ENCODE results near the gene NTM.
A peak's percentile ranks its signal among the peaks of the same experiment; 100 is the strongest.

Gene NTM

DNA sequence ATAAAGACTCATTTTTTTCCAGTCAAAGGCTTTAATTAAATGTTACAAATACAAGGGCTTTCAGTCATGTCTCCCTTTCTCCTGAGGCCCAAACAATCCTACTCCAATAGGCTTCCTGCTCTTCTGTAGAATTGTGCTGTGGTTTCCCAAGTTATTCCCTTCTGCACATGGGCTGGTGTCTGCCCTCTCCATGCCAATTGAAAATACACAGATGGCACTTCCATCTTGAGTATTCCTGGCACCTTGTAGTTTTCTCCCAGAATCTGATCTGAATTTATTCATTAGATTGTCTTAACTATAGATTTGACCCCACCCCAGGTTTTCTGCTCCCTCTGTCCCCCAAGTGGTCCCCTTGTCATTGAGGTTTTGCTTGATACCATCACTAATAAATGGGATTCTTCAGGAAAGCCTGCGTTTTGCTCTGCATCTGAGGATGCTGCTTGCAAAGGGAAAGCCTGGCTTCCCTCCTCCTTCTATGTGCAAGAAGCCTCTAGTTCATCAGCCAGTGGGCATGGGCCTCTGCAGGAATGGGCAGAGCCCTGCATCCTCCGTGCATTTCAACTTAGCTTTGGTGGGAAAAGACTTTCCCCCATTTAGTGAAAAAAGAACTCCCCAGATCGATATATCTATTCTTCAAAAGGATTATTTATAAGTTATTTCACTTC, 926.7 kb downstream of the NTM start:
- DNase-seq: no peak
- Histone ChIP-seq H2BK5ac (ENCODE audit: low read length) (no peak overlapping the region), H3K4me2 (ENCODE audit: low read length) (no peak overlapping the region), H3K4me3 (ENCODE audit: low read length) (no peak overlapping the region), H3K56ac (ENCODE audit: low read length) (no peak overlapping the region), H2AK5ac (ENCODE audit: low read length) (no peak overlapping the region), H3K18ac (ENCODE audit: low read length) (no peak overlapping the region), H3K4ac (ENCODE audit: low read depth, low read length) (no peak overlapping the region), H3K27me3 (ENCODE audit: insufficient read depth, low read length, poor library complexity) (no peaks in the 10 kb centered on the region), H3K4me1 (ENCODE audit: control insufficient read depth, low read depth, low read length) (no peaks in the 10 kb centered on the region), H3K23ac (ENCODE audit: low read length) (no peak overlapping the region), H3K36me3 (ENCODE audit: control insufficient read depth, insufficient read depth, low read length) (no peaks in the 10 kb centered on the region), H3K79me2 (ENCODE audit: control insufficient read depth, insufficient read depth, low read length) (no peaks in the 10 kb centered on the region), H3K27ac (ENCODE audit: low read depth, low read length) (no peak overlapping the region), H3K79me1 (ENCODE audit: low read length) (no peaks in the 10 kb centered on the region), H4K5ac (ENCODE audit: low read length) (no peak overlapping the region), H4K8ac (ENCODE audit: low read depth, low read length) (no peak overlapping the region), H2BK120ac (ENCODE audit: low read depth, low read length) (no peak overlapping the region), H3K9ac (ENCODE audit: low read length) (no peak overlapping the region), H2BK15ac (replicated peaks; ENCODE audit: low read depth) (no peak overlapping the region)
- no CpG with 5 or more reads among the region's 3 CpGs for WGBS (ENCODE audit: extremely low coverage, insufficient coverage, low lambda C conversion rate)

DNA sequence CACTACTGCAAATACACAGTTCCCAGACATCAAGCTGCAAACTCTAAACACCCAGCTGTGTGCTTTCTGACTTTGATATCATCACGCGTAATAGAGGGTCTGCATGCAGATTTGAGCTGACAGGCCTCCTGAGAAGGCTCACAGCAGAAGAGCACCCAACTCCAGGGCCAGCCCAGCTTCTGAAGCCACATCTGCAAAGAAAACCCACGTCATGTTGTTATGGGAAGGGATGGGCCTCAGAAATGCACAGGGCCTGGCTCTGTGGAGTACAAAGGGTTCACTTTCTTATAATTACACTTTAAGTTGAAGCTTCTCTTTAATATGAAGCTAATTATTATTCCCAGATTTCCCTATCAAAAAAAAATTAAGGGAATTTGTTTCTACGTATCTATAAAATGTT, 927.9 kb downstream of the NTM start:
- H3K27me3 ChIP-seq (ENCODE audit: insufficient read depth, low read length, poor library complexity): no peaks in the 10 kb centered on the region
- H3K79me2 ChIP-seq (ENCODE audit: control insufficient read depth, insufficient read depth, low read length): no peaks in the 10 kb centered on the region
- no peak overlapping the region for H3K23ac ChIP-seq (ENCODE audit: low read length)
- no peak overlapping the region for H2BK5ac ChIP-seq (ENCODE audit: low read length)
- no peak overlapping the region for H4K5ac ChIP-seq (ENCODE audit: low read length)
- WGBS (ENCODE audit: extremely low coverage, insufficient coverage, low lambda C conversion rate): no CpG with 5 or more reads among the region's 4 CpGs
- H3K4ac ChIP-seq (ENCODE audit: low read depth, low read length): no peak overlapping the region
- H3K9ac ChIP-seq (ENCODE audit: low read length): no peak overlapping the region
- no peak for DNase-seq
- H3K4me2 ChIP-seq (ENCODE audit: low read length): no peak overlapping the region
- no peak overlapping the region for H3K56ac ChIP-seq (ENCODE audit: low read length)
- no peak overlapping the region for H3K27ac ChIP-seq (ENCODE audit: low read depth, low read length)
- no peak overlapping the region for H2BK15ac ChIP-seq (replicated peaks; ENCODE audit: low read depth)
- H3K79me1 ChIP-seq (ENCODE audit: low read length): no peaks in the 10 kb centered on the region
- H3K18ac ChIP-seq (ENCODE audit: low read length): no peak overlapping the region
- H4K8ac ChIP-seq (ENCODE audit: low read depth, low read length): no peak overlapping the region
- H2BK120ac ChIP-seq (ENCODE audit: low read depth, low read length): no peak overlapping the region
- no peak overlapping the region for H3K4me3 ChIP-seq (ENCODE audit: low read length)
- no peak overlapping the region for H2AK5ac ChIP-seq (ENCODE audit: low read length)
- H3K36me3 ChIP-seq (ENCODE audit: control insufficient read depth, insufficient read depth, low read length): no peaks in the 10 kb centered on the region
- no peaks in the 10 kb centered on the region for H3K4me1 ChIP-seq (ENCODE audit: control insufficient read depth, low read depth, low read length)

DNA sequence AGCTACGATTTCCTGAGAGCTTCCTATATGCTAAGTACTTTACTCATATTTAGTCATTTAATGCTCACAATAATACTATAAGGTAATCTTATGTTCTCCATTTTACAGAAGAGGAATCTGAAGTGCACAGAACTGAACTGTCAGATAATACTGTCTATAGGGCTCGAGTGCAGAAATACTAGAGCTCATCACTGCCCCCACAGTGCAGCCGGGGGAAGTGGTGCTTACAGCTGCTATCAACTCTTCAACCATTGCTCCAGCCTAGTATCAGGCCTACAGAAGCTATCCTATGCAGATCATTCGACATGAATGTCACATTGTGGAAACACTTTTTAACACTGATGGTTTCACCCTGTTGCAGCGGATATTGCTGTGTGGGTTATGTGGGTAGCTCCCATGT, 929.9 kb downstream of the NTM start:
- Histone ChIP-seq H3K79me1 (ENCODE audit: low read length) (no peaks in the 10 kb centered on the region), H3K9ac (ENCODE audit: low read length) (no peak overlapping the region), H3K18ac (ENCODE audit: low read length) (no peak overlapping the region), H2BK5ac (ENCODE audit: low read length) (no peak overlapping the region), H3K4ac (ENCODE audit: low read depth, low read length) (no peak overlapping the region), H2BK15ac (replicated peaks; ENCODE audit: low read depth) (no peak overlapping the region), H2BK120ac (ENCODE audit: low read depth, low read length) (no peak overlapping the region), H3K4me3 (ENCODE audit: low read length) (no peak overlapping the region), H4K5ac (ENCODE audit: low read length) (no peak overlapping the region), H4K8ac (ENCODE audit: low read depth, low read length) (no peak overlapping the region), H3K23ac (ENCODE audit: low read length) (no peak overlapping the region), H3K4me2 (ENCODE audit: low read length) (no peak overlapping the region), H3K56ac (ENCODE audit: low read length) (no peak overlapping the region), H3K27me3 (ENCODE audit: insufficient read depth, low read length, poor library complexity) (no peaks in the 10 kb centered on the region), H2AK5ac (ENCODE audit: low read length) (no peak overlapping the region), H3K36me3 (ENCODE audit: control insufficient read depth, insufficient read depth, low read length) (no peaks in the 10 kb centered on the region), H3K27ac (ENCODE audit: low read depth, low read length) (no peak overlapping the region), H3K4me1 (ENCODE audit: control insufficient read depth, low read depth, low read length) (no peaks in the 10 kb centered on the region), H3K79me2 (ENCODE audit: control insufficient read depth, insufficient read depth, low read length) (no peaks in the 10 kb centered on the region)
- peak; percentile 48 for DNase-seq
- no CpG with 5 or more reads among the region's 5 CpGs for WGBS (ENCODE audit: extremely low coverage, insufficient coverage, low lambda C conversion rate)

DNA sequence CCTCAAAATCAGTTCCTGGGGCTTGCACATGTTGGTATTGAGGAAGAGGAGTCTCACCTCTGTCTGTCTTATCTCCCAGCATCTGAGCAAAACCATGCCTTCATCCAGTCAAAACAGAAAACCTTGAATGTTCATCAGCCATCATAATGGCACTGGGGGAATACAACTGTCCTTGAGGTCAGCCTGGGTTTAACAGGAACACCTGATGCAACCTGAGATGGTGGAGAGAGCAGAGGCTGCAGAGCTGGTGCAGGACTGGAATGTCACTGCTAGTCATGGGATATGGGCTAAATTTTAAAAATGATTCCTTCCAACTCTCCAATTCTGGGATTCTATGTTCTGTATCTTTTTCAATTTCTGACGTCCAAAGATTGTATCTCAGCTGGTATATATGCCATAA, 931.0 kb downstream of the NTM start:
- H3K4ac ChIP-seq (ENCODE audit: low read depth, low read length): no peak overlapping the region
- no peak overlapping the region for H3K23ac ChIP-seq (ENCODE audit: low read length)
- no peak overlapping the region for H2BK15ac ChIP-seq (replicated peaks; ENCODE audit: low read depth)
- H3K4me2 ChIP-seq (ENCODE audit: low read length): no peak overlapping the region
- no peak overlapping the region for H4K5ac ChIP-seq (ENCODE audit: low read length)
- no peaks in the 10 kb centered on the region for H3K36me3 ChIP-seq (ENCODE audit: control insufficient read depth, insufficient read depth, low read length)
- H3K56ac ChIP-seq (ENCODE audit: low read length): no peak overlapping the region
- no peak for DNase-seq
- WGBS (ENCODE audit: extremely low coverage, insufficient coverage, low lambda C conversion rate): no CpG with 5 or more reads among the region's 1 CpG
- H3K4me3 ChIP-seq (ENCODE audit: low read length): no peak overlapping the region
- no peak overlapping the region for H3K27ac ChIP-seq (ENCODE audit: low read depth, low read length)
- no peaks in the 10 kb centered on the region for H3K27me3 ChIP-seq (ENCODE audit: insufficient read depth, low read length, poor library complexity)
- H3K79me1 ChIP-seq (ENCODE audit: low read length): no peaks in the 10 kb centered on the region
- H3K18ac ChIP-seq (ENCODE audit: low read length): no peak overlapping the region
- H2AK5ac ChIP-seq (ENCODE audit: low read length): no peak overlapping the region
- H3K79me2 ChIP-seq (ENCODE audit: control insufficient read depth, insufficient read depth, low read length): no peaks in the 10 kb centered on the region
- no peak overlapping the region for H3K9ac ChIP-seq (ENCODE audit: low read length)
- no peaks in the 10 kb centered on the region for H3K4me1 ChIP-seq (ENCODE audit: control insufficient read depth, low read depth, low read length)
- H2BK120ac ChIP-seq (ENCODE audit: low read depth, low read length): no peak overlapping the region
- H4K8ac ChIP-seq (ENCODE audit: low read depth, low read length): no peak overlapping the region
- H2BK5ac ChIP-seq (ENCODE audit: low read length): no peak overlapping the region

DNA sequence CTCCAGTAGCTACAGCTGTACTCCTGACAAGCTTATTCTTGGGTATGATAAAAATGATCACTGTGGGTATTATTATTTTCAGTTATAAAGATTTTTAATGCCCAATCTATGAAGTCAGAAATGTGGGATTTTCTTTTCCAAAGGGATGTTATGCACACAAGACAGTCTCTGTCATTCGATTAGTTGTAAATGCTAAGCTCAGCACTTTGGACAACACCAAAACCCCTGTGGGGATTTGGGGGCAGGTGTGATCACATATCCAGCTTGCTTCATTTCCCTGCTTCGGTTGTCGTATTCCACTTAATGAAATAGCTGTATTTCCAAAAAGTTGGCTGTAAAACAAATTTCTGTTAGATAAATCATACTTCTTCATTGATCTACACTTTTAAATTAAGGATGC, 931.5 kb downstream of the NTM start:
- no peak for DNase-seq
- H2BK120ac ChIP-seq (ENCODE audit: low read depth, low read length): no peak overlapping the region
- no peak overlapping the region for H3K27ac ChIP-seq (ENCODE audit: low read depth, low read length)
- H4K5ac ChIP-seq (ENCODE audit: low read length): no peak overlapping the region
- no peak overlapping the region for H3K23ac ChIP-seq (ENCODE audit: low read length)
- no peak overlapping the region for H2BK15ac ChIP-seq (replicated peaks; ENCODE audit: low read depth)
- no peak overlapping the region for H4K8ac ChIP-seq (ENCODE audit: low read depth, low read length)
- no peaks in the 10 kb centered on the region for H3K27me3 ChIP-seq (ENCODE audit: insufficient read depth, low read length, poor library complexity)
- H3K36me3 ChIP-seq (ENCODE audit: control insufficient read depth, insufficient read depth, low read length): no peaks in the 10 kb centered on the region
- no peaks in the 10 kb centered on the region for H3K79me1 ChIP-seq (ENCODE audit: low read length)
- H3K56ac ChIP-seq (ENCODE audit: low read length): no peak overlapping the region
- no peak overlapping the region for H3K4me3 ChIP-seq (ENCODE audit: low read length)
- no peaks in the 10 kb centered on the region for H3K79me2 ChIP-seq (ENCODE audit: control insufficient read depth, insufficient read depth, low read length)
- no peak overlapping the region for H3K4ac ChIP-seq (ENCODE audit: low read depth, low read length)
- H3K9ac ChIP-seq (ENCODE audit: low read length): no peak overlapping the region
- no peak overlapping the region for H2BK5ac ChIP-seq (ENCODE audit: low read length)
- H3K4me1 ChIP-seq (ENCODE audit: control insufficient read depth, low read depth, low read length): no peaks in the 10 kb centered on the region
- H2AK5ac ChIP-seq (ENCODE audit: low read length): no peak overlapping the region
- H3K4me2 ChIP-seq (ENCODE audit: low read length): no peak overlapping the region
- no peak overlapping the region for H3K18ac ChIP-seq (ENCODE audit: low read length)
- no CpG with 5 or more reads among the region's 3 CpGs for WGBS (ENCODE audit: extremely low coverage, insufficient coverage, low lambda C conversion rate)

Data from mesendoderm (in vitro differentiated cells).